MM.1S (cell line): ENCODE results near the gene ITGB2.

ENCODE experiments used
- EZH2 ChIP-seq: fragments of 300-600 bp; sonication (generic); optimal IDR thresholded peaks from 2 replicates; pipeline ENCODE3; 2017; ENCODE audit warnings: low read depth, mild to moderate bottlenecking, antibody characterized with exemption, low read length, mixed read lengths
- TF ChIP-seq, protein P1 (sequence below): fragments of 300-600 bp; sonication (generic); IDR thresholded peaks from 2 replicates; pipeline ENCODE4 v1.5.1; 2016; ENCODE audit warnings: antibody characterized with exemption, low read length, mixed read lengths

DNA sequence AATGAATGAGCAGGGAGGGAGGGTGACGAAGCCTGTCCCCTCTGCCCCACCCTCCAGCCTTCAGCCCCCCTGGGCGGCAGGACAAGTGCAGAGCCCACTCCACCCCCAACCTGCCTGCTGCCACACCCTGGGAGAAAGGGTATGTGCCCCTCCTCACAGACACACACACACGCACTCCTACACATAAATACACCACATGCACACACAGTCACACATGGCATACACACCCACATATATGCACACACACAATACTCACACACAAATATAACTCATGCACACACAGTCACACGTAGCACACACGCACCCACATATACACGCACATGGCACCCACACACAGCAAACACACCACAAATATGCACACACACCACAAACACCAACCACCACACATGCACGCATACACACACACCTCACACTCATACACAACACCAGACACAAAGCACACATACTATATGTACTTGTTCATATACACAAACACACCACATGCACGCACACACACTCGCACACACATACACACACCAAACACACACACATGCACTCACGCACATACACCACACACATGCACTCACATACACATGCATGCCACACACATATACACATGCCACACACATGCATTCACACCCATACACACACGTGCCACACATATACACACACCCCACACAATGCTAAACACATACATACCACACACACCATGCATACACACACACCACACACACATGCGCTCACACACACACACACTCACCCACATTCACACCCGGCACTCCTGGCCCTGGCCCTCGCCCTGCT, 16.4 kb downstream of the ITGB2 start:
- TF ChIP-seq, protein P1, sequence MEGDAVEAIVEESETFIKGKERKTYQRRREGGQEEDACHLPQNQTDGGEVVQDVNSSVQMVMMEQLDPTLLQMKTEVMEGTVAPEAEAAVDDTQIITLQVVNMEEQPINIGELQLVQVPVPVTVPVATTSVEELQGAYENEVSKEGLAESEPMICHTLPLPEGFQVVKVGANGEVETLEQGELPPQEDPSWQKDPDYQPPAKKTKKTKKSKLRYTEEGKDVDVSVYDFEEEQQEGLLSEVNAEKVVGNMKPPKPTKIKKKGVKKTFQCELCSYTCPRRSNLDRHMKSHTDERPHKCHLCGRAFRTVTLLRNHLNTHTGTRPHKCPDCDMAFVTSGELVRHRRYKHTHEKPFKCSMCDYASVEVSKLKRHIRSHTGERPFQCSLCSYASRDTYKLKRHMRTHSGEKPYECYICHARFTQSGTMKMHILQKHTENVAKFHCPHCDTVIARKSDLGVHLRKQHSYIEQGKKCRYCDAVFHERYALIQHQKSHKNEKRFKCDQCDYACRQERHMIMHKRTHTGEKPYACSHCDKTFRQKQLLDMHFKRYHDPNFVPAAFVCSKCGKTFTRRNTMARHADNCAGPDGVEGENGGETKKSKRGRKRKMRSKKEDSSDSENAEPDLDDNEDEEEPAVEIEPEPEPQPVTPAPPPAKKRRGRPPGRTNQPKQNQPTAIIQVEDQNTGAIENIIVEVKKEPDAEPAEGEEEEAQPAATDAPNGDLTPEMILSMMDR = no peak
- no peak for TF ChIP-seq EZH2
